ENCODE measurements around the gene TMEM107.
"Not testable (repeated sequence)": the region's sequence is repeated elsewhere in the genome, so short reads cannot be mapped to it uniquely, and the experiment has no call there.

The TMEM107 gene

GRCh38 chr17:8189711-8190477 lies 13.7 kb upstream of the TMEM107 start, which contains the start of gene BORCS6:
BORCS6 (minus strand) TSS chr17:8190180; CDS start chr17:8190140, 40 bp downstream.
- peak; percentile 100 for DNase-seq (ENCODE audit: low spot score)

GRCh38 chr17:8189041-8189710 lies 13.0 kb upstream of the TMEM107 start:
- DNase-seq (ENCODE audit: low spot score) = no peak

- no peak for DNase-seq (ENCODE audit: low spot score)
Observed at GRCh38 chr17:8188263-8188839, 12.2 kb upstream of the TMEM107 start.

GRCh38 chr17:8187517-8188262 lies 11.5 kb upstream of the TMEM107 start:
- peak; percentile 94 for DNase-seq (ENCODE audit: low spot score)

- peak; percentile 97 for DNase-seq (ENCODE audit: low spot score)
Observed at GRCh38 chr17:8186787-8187516, 10.8 kb upstream of the TMEM107 start.

- no peak for DNase-seq (ENCODE audit: low spot score)
Observed at GRCh38 chr17:8186446-8186786, 10.2 kb upstream of the TMEM107 start.

GRCh38 chr17:8185582-8186445 lies 9.6 kb upstream of the TMEM107 start:
- DNase-seq (ENCODE audit: low spot score) = peak; percentile 92

- DNase-seq (ENCODE audit: low spot score) = no peak
Observed at GRCh38 chr17:8176998-8177731, 985 bp upstream of the TMEM107 start.

GRCh38 chr17:8175795-8176196 lies 384 bp downstream of the TMEM107 start:
- no peak for DNase-seq (ENCODE audit: low spot score)

GRCh38 chr17:8173871-8174322 lies 2.3 kb downstream of the TMEM107 start:
- DNase-seq (ENCODE audit: low spot score) = no peak

GRCh38 chr17:8173056-8173870 lies 2.9 kb downstream of the TMEM107 start:
- DNase-seq (ENCODE audit: low spot score) = peak; percentile 97

GRCh38 chr17:8170186-8170585 lies 6.0 kb downstream of the TMEM107 start:
- DNase-seq (ENCODE audit: low spot score) = not testable (repeated sequence)

- DNase-seq (ENCODE audit: low spot score) = no peak
Observed at GRCh38 chr17:8167526-8167925, 8.7 kb downstream of the TMEM107 start.

- no peak for DNase-seq (ENCODE audit: low spot score)
Observed at GRCh38 chr17:8166731-8167130, 9.4 kb downstream of the TMEM107 start.

GRCh38 chr17:8164815-8165131 lies 11.4 kb downstream of the TMEM107 start:
- DNase-seq (ENCODE audit: low spot score) = no peak

GRCh38 chr17:8163978-8164814 lies 12.0 kb downstream of the TMEM107 start:
- peak; percentile 63 for DNase-seq (ENCODE audit: low spot score)

GRCh38 chr17:8162997-8163977 lies 12.9 kb downstream of the TMEM107 start:
- no peak for DNase-seq (ENCODE audit: low spot score)

Data from Ammon's horn (tissue), 1 donor.